SHP77 treated with DMSO at 0.1 percent for 48 hours (cell line): ENCODE results near the gene CENPP.

ENCODE experiments used
- DNase-seq: peaks from one replicate; lab custom pipeline; 2025; lab: John Stamatoyannopoulos, UW

The CENPP gene

DNA sequence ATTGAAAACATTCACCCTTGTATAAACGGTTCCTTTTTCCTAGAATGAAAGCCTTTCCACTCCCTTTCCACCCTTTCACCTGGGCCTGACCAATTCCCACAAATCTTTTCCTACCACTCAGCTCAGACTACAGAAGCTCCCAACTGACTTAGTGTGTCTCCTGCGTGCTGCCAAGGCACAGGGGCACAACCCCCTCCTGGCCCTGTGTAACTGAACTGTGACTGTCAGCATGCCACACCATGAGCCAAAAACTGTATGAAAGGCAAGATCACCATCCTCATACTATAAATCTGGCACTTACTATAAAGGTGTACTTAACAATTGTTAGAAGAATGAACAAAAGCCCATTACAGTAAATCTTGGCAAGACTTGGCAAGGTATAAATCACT, 12.1 kb upstream of the CENPP start:
- no peak for DNase-seq

DNA sequence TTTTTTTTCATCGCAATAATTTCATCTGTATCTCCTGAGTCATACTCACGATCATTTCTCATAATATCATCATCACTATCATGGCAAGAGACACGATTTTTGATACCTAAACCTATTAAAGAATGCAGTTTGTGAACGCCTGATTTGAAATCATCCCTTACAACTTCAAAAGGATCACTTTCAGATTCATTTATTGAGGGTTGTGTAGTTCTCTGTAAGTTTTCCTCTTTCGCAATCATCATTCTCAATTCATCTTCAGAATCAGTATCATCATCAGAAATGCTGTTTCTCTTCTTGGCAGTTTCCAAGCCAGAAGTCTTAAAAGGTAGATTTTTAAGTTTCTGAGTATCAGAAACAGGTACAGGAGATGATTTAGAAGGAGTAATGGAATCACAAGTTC, 10.3 kb upstream of the CENPP start:
- no peak for DNase-seq

GRCh38 chr9:92324431-92324830, 1.3 kb upstream of the CENPP start:
- no peak for DNase-seq

GRCh38 chr9:92324889-92325268, 874 bp upstream of the CENPP start:
- no peak for DNase-seq

DNA sequence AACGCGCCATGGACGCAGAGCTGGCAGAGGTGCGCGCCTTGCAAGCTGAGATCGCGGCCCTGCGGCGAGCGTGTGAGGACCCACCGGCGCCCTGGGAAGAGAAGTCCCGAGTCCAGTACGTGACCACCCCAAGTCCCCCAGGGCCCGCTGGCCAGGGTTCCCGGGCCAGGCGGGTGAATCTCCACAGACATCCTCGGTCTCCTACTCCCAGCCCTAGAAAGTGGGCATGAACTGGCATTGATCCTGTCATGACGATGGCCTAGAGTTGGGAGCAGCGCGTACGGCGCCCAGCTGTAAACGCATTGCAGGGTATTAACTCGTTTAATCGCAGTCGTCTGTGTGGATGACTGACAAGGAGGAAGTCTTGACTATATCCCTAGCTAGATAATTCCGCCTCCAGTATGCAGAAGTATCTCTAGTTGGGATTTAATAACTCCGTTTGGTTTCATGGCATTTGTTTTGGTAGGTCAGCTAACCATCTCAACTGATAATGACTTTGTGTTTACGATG, 293 bp downstream of the CENPP start:
- DNase-seq: no peak

- DNase-seq: no peak
Measured at GRCh38 chr9:92327283-92327850, 1.6 kb downstream of the CENPP start.

DNA sequence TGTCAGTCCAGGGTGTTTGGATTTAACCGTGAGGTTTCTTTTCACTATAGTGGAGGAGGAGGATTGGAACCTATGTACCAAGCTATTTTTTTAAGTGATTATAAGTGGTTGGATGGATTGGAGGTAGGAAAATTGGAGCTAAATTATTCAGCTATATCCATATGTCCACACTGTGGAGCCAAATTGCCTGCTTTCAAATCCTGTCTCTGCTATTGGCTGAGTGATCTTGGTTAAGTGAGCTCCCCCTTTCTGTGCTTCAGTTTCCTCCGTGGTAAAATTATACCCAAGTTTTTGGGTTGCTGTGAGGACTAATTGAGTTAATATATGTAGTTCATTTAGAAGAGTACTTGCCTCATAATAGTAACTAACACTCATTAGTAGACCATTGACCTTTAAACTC, 2.5 kb downstream of the CENPP start:
- peak; percentile 19 for DNase-seq

DNA sequence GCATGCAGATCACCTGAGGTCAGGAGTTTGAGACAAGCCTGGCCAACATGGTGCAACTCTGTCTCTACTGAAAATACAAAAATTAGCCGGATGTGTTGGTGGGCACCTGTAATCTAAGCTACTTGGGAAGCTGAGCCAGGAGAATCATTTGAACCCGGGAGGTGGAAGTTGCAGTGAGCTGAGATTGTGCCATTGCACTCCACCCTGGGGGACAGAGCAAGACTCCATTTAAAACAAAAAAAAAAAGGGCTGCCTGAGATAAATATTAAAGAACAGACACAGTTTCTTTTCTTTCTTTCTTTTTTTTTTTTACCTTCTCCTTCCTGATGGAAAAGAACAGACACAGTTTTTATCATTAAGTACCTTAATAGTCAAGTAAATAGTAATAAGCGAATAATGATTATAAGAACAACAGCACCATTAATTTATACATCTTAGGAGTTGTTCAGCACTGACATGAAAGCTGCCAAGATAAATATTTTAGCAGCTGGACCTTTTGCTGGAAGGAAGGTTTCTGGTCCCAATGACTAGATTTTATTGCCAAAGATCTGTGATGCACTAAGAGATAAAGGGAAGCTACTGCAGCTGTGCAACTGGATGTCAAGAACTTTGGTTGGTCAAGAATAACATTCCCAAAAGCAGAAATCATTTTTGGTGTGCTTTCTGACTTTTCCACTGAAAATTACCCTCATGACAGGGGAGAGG, 7.0 kb downstream of the CENPP start:
- peak; percentile 29 for DNase-seq

DNA sequence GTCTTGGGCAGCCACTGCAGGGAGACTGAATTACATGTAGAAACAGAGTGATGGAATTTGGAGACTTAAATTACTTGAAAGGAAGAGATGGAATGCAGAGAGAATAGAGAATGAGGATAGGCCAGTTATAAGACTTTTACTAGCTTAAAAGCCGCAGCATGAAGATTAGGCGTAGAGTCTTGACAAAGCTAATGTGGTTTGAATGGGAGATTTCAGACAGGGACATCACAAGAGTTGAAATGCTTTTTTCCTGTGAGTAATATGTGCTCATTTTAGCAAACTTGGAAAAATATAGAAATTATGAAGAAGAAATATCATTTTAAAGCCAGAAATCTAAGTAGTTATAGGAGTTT, 7.5 kb downstream of the CENPP start:
- DNase-seq: no peak

GRCh38 chr9:92341578-92341977, 15.8 kb downstream of the CENPP start:
- DNase-seq: no peak

- no peak for DNase-seq
Measured at GRCh38 chr9:92342825-92343488, 17.2 kb downstream of the CENPP start.

DNA sequence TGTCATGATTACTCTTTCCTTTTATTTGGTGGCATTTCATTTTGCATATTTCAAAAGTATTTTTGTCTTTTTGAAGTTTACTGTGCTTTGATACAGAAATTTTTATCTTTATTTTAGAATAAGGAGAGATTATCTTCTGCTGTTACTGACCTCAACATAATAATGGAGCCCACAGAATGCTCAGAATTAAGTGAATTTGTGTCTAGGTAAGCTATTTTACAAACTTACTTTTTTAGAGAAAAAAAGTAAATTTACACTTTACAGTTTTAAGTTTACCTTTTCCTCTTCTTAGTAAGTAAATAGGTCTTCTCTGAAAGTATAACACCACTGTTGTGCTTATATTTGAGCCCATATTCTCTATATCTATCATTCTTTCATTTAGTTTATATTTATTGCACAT, 19.8 kb downstream of the CENPP start:
- no peak for DNase-seq

DNA sequence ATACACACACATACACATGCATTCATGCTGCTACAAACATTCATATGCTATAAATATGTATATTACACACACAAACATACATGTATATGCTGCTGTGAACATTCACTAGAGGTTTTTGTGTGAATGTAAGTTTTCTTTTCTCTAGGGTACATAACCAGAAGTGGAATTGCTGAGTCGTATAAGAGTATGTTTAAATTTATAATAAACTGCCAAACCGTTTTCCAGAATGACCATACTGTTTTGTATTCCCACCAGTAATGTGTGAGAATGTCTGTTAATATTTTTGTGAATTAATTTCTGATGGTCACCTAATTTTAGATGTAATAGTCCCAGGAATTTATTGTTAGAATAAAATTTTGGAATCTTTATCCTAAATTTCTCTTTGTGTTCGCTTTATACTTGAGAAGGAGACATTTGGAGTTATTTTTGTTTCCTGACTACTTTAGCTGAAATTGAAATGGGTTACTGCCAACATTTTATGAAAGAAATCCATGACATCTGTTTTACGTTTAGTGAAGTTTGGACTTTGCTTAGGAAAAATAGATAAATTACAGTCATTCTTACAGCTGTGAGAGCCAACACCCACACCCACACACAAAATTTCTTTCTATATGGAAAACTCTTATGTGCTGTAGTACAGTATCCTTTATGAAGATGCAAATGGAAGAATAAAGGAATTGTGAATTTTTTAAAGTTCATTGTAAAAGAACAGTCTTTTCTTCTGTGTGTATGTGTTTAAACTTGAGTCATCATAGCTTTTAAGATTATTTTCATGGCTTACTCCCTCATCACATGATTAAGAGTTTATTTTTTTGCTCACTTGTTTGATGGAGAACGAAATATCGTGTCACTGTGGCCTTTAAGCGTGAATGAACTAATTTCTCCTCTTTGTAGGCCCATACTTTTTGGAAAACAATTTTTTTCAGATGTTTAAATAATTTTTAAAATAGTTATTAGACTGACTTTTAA, 24.3 kb downstream of the CENPP start:
- no peak for DNase-seq

DNA sequence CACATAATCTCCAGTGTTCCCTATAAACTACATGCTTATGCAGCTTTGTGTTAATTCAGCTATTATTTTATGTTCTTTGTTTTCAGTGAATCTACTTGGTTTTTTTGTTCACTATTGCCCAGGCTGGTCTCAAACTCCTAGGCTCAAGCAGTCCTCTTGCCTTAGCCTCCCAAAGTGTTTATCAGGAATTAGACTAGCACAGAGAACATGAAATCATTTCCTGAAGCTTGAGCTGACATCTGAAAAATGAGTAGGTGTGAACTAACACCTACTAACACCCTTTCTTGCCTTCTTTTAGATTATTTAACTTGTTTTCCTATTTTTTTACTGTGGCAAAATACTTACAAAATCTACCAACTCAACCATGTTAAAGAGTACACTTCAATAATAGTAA, 25.0 kb downstream of the CENPP start:
- no peak for DNase-seq

GRCh38 chr9:92353051-92353450, 27.3 kb downstream of the CENPP start:
- no peak for DNase-seq

GRCh38 chr9:92359394-92359995, 33.7 kb downstream of the CENPP start:
- no peak for DNase-seq

DNA sequence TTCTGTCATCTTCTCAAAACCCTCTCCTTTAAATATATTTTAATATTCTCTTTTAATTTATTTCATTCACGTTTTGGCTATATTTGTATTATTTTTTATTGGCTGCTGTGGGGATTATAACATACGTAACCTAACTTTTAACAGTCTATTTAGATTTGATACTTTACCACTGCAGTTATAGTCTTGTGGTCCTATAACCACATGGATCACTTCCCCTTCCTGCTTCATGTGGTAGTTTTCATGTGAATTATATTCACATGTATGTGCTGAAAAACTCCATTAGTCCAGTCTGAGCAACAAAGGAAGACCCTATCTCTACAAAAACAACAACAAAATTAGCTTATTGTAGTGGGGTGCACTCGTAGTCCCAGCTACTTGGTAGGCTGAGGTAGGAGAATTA, 34.3 kb downstream of the CENPP start:
- DNase-seq: no peak

DNA sequence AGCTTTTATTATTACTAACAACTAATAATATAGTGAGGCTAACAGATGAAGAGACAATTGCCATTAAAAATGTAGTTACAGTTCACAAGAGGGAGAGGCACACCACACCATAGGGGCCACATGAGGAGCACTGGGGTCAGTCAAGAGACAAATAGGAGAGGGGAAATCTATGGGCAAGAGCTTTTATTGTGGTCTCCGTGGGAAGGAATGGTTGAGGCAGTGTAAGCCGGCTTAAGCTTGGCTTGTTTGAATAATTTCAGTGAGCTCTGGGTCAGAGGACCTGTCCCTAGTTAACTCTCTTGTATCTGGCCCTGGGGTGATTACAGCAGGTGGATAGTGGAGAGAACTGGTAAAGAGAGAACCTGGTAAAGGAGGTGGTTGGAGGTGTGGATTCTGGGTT, 43.3 kb downstream of the CENPP start:
- no peak for DNase-seq

- no peak for DNase-seq
Measured at GRCh38 chr9:92373167-92373566, 47.4 kb downstream of the CENPP start.

DNA sequence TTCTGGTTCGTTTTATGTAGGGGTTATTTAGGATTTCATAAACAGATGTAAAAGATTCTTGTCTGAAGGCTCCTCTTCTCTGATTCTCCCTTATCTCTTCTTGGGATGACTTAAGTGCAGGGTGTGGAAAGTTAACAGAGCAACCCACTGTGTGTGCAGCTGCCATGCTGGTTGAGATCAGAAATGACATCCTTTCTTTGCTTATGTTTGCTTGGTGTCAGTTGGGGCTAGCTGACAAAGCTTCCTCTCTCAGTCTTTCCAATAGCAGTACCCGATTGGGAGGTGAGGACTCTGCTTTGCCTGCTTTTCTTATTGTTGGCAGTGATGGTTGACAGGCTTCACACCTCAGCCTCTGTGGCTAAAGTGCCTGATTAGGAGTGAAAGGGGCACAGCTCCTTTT, 52.1 kb downstream of the CENPP start:
- DNase-seq: peak; percentile 28

DNA sequence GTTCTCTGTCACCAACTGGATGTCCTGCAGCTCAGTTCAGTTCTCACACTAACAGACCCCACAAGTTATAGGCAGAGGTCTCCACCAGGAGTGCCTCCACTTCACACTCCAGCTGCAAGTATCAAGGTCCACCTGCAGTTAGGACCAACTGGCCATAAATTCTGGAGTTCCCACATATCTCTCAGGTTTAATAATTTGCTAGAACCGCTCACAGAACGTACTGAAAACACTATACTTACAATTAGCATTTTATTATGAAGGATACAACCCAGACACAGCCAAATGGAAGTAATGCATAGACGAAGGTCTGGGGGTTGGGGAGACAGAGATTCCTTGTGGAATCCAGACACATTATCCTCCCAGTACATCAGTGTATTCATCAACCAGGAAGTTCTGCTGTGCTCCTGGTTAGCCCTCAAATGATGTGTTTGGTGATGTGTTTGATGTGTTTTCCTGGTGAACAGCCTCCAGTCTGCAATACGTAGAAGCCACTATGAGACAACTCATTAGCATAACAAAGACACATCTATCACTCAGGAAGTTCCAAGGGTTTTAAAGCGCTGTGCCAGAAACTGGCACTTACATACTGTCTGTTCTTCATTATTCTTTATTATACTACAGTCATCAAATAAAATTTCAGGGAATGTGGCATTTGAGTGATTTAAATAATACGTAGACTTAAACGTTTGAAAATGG, 53.3 kb downstream of the CENPP start:
- DNase-seq: peak; percentile 41
